Measurements from ENCODE around the gene CDKN2B-AS1.
A peak's percentile ranks its signal among the peaks of the same experiment; 100 is the strongest.

CDKN2B-AS1 gene

DNA sequence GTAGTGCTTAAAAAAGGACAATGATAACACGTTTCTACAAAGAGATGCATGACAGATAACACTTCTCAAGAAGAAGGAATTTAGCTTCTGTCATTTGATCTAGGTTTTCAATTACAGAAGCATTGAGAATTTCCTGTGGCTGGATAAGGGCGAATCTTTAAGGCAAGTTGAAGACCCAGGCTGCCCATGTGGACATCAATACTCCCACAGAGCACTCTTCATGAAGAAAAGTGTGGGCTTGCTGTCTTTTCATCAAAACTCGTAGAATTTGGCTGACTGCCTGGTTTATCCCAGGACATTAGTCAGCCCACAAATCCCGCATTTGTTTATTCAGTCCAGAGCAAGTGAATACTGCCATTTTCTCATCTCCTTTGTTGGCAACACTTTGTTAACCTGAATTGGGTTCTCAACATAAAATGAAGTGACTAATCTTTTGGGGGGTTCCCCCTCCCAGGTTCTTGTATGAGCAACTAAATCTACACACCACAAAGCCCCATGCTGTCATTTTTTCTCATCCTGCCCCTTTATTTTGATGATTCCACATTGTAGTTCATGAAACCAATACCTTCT, 57.9 kb downstream of the CDKN2B-AS1 start (continued):
- TF ChIP-seq ZNF404 (tag by site-specific recombination; IDR thresholded peaks at IDR 0.05) (no peak), ZNF571 (tag by site-specific recombination; IDR thresholded peaks at IDR 0.05) (no peak), ZNF433 (tag by site-specific recombination; IDR thresholded peaks at IDR 0.05; ENCODE audit: low read depth) (no peak), ZNF621 (tag by site-specific recombination; IDR thresholded peaks at IDR 0.05) (no peak), ZNF140 (tag by site-specific recombination; IDR thresholded peaks at IDR 0.05) (no peak), ZNF114 (tag by site-specific recombination; IDR thresholded peaks at IDR 0.05) (no peak), BCL11B (tag by site-specific recombination; IDR thresholded peaks at IDR 0.05; ENCODE audit: low read depth) (no peak), ZNF791 (tag by site-specific recombination; IDR thresholded peaks at IDR 0.05) (no peak), ZNF596 (tag by site-specific recombination; IDR thresholded peaks at IDR 0.05) (no peak), ZNF473 (tag by site-specific recombination; IDR thresholded peaks at IDR 0.05) (no peak), ZNF510 (tag by site-specific recombination; IDR thresholded peaks at IDR 0.05; ENCODE audit: insufficient replicate concordance) (no peak), ZBTB21 (tag by site-specific recombination; IDR thresholded peaks at IDR 0.05) (no peak), SP7 (tag by site-specific recombination; IDR thresholded peaks at IDR 0.05) (peak; percentile 79), ZBTB7A (tag by site-specific recombination; IDR thresholded peaks at IDR 0.05; ENCODE audit: low read depth) (no peak), ZNF654 (tag by site-specific recombination; IDR thresholded peaks at IDR 0.05; ENCODE audit: low read depth) (no peak), ZNF785 (tag by site-specific recombination; IDR thresholded peaks at IDR 0.05) (no peak), KLF10 (tag by site-specific recombination; IDR thresholded peaks at IDR 0.05) (no peak), ZNF121 (tag by site-specific recombination; IDR thresholded peaks at IDR 0.05) (no peak), ZNF555 (tag by site-specific recombination; conservative IDR thresholded peaks at IDR 0.05) (no peak), YY1 (tag by site-specific recombination; IDR thresholded peaks at IDR 0.05) (no peak), SETDB1 (IDR thresholded peaks at IDR 0.05; ENCODE audit: insufficient read length, low read length) (no peak), ZNF239 (tag by site-specific recombination; IDR thresholded peaks at IDR 0.05) (no peak)
- TF ChIP-seq, protein P1, sequence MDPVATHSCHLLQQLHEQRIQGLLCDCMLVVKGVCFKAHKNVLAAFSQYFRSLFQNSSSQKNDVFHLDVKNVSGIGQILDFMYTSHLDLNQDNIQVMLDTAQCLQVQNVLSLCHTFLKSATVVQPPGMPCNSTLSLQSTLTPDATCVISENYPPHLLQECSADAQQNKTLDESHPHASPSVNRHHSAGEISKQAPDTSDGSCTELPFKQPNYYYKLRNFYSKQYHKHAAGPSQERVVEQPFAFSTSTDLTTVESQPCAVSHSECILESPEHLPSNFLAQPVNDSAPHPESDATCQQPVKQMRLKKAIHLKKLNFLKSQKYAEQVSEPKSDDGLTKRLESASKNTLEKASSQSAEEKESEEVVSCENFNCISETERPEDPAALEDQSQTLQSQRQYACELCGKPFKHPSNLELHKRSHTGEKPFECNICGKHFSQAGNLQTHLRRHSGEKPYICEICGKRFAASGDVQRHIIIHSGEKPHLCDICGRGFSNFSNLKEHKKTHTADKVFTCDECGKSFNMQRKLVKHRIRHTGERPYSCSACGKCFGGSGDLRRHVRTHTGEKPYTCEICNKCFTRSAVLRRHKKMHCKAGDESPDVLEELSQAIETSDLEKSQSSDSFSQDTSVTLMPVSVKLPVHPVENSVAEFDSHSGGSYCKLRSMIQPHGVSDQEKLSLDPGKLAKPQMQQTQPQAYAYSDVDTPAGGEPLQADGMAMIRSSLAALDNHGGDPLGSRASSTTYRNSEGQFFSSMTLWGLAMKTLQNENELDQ (tag by site-specific recombination; IDR thresholded peaks at IDR 0.05; ENCODE audit: low read depth), result no peak
- TF ChIP-seq, protein P2, sequence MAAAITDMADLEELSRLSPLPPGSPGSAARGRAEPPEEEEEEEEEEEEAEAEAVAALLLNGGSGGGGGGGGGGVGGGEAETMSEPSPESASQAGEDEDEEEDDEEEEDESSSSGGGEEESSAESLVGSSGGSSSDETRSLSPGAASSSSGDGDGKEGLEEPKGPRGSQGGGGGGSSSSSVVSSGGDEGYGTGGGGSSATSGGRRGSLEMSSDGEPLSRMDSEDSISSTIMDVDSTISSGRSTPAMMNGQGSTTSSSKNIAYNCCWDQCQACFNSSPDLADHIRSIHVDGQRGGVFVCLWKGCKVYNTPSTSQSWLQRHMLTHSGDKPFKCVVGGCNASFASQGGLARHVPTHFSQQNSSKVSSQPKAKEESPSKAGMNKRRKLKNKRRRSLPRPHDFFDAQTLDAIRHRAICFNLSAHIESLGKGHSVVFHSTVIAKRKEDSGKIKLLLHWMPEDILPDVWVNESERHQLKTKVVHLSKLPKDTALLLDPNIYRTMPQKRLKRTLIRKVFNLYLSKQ (tag by site-specific recombination; IDR thresholded peaks at IDR 0.05; ENCODE audit: borderline replicate concordance), result no peak
- TF ChIP-seq, protein P3, sequence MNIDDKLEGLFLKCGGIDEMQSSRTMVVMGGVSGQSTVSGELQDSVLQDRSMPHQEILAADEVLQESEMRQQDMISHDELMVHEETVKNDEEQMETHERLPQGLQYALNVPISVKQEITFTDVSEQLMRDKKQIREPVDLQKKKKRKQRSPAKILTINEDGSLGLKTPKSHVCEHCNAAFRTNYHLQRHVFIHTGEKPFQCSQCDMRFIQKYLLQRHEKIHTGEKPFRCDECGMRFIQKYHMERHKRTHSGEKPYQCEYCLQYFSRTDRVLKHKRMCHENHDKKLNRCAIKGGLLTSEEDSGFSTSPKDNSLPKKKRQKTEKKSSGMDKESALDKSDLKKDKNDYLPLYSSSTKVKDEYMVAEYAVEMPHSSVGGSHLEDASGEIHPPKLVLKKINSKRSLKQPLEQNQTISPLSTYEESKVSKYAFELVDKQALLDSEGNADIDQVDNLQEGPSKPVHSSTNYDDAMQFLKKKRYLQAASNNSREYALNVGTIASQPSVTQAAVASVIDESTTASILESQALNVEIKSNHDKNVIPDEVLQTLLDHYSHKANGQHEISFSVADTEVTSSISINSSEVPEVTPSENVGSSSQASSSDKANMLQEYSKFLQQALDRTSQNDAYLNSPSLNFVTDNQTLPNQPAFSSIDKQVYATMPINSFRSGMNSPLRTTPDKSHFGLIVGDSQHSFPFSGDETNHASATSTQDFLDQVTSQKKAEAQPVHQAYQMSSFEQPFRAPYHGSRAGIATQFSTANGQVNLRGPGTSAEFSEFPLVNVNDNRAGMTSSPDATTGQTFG (tag by site-specific recombination; IDR thresholded peaks at IDR 0.05; ENCODE audit: borderline replicate concordance), result no peak
- TF ChIP-seq, protein P4, sequence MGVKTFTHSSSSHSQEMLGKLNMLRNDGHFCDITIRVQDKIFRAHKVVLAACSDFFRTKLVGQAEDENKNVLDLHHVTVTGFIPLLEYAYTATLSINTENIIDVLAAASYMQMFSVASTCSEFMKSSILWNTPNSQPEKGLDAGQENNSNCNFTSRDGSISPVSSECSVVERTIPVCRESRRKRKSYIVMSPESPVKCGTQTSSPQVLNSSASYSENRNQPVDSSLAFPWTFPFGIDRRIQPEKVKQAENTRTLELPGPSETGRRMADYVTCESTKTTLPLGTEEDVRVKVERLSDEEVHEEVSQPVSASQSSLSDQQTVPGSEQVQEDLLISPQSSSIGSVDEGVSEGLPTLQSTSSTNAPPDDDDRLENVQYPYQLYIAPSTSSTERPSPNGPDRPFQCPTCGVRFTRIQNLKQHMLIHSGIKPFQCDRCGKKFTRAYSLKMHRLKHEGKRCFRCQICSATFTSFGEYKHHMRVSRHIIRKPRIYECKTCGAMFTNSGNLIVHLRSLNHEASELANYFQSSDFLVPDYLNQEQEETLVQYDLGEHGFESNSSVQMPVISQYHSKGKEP (tag by site-specific recombination; IDR thresholded peaks at IDR 0.05), result no peak
- TF ChIP-seq, protein P5, sequence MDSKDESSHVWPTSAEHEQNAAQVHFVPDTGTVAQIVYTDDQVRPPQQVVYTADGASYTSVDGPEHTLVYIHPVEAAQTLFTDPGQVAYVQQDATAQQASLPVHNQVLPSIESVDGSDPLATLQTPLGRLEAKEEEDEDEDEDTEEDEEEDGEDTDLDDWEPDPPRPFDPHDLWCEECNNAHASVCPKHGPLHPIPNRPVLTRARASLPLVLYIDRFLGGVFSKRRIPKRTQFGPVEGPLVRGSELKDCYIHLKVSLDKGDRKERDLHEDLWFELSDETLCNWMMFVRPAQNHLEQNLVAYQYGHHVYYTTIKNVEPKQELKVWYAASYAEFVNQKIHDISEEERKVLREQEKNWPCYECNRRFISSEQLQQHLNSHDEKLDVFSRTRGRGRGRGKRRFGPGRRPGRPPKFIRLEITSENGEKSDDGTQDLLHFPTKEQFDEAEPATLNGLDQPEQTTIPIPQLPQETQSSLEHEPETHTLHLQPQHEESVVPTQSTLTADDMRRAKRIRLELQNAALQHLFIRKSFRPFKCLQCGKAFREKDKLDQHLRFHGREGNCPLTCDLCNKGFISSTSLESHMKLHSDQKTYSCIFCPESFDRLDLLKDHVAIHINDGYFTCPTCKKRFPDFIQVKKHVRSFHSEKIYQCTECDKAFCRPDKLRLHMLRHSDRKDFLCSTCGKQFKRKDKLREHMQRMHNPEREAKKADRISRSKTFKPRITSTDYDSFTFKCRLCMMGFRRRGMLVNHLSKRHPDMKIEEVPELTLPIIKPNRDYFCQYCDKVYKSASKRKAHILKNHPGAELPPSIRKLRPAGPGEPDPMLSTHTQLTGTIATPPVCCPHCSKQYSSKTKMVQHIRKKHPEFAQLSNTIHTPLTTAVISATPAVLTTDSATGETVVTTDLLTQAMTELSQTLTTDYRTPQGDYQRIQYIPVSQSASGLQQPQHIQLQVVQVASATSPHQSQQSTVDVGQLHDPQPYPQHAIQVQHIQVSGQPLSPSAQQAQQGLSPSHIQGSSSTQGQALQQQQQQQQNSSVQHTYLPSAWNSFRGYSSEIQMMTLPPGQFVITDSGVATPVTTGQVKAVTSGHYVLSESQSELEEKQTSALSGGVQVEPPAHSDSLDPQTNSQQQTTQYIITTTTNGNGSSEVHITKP (tag by site-specific recombination; IDR thresholded peaks at IDR 0.05), result peak; percentile 45
- TF ChIP-seq, protein P6, sequence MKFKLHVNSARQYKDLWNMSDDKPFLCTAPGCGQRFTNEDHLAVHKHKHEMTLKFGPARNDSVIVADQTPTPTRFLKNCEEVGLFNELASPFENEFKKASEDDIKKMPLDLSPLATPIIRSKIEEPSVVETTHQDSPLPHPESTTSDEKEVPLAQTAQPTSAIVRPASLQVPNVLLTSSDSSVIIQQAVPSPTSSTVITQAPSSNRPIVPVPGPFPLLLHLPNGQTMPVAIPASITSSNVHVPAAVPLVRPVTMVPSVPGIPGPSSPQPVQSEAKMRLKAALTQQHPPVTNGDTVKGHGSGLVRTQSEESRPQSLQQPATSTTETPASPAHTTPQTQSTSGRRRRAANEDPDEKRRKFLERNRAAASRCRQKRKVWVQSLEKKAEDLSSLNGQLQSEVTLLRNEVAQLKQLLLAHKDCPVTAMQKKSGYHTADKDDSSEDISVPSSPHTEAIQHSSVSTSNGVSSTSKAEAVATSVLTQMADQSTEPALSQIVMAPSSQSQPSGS (tag by site-specific recombination; IDR thresholded peaks at IDR 0.05; ENCODE audit: low read depth), result no peak
